Endothelial cell of umbilical vein (primary cell): ENCODE measurements around the gene BACH2. TPM values are rescaled to one million over a fixed set of nuclear protein-coding genes. Genes with fewer than 3 reads are reported as not detected.

Experiments
- BruUV-seq: library from RNA; stranded (reverse); fragments of 400-500 nt; replicated peaks from 2 replicates; lab custom pipeline; 2021; lab: Mats Ljungman, UMichigan
- CTCF ChIA-PET: fragments of 300-600, 350-600 bp; sonication (Branson Sonifier 250); formaldehyde crosslinking; loops from one replicate; lab custom pipeline; 2021; ENCODE audit warnings: antibody characterized with exemption, inconsistent platforms; lab: Charles Lee
- POLR2A ChIA-PET: fragments of 300-600, 350-600 bp; sonication (Branson Sonifier 250); formaldehyde crosslinking; loops from one replicate; lab custom pipeline; 2021; ENCODE audit warnings: antibody characterized with exemption, inconsistent platforms; lab: Charles Lee
- DNase-seq: peaks from one replicate; pipeline ENCODE4 v3.0.0-alpha.2; 2011; ENCODE audit warnings: low read depth, low spot score
- FAIRE-seq: peaks from 2 replicates; lab custom pipeline; 2011; peaks lifted over from hg19 to GRCh38; lab: Jason Lieb, UNC
- H2AFZ ChIP-seq: 2 replicates; pipeline ENCODE4 v1.6.0; 2012; ENCODE audit warnings: low read depth, low read length, control low read depth, inconsistent platforms
- H3K27ac ChIP-seq: 2 replicates; pipeline ENCODE4 v1.5.1; 2011; ENCODE audit warnings: low read depth, mild to moderate bottlenecking, control low read depth, low read length, moderate library complexity; ENCODE audit not compliant: insufficient read depth
- H3K27me3 ChIP-seq, 2 experiments: 2 replicates each; pipeline versions ENCODE4 v1.6.0 to v1.6.1; 2011; ENCODE audit warnings: low read length in 2 of 2, mixed read lengths in 1 of 2; ENCODE audit not compliant: control insufficient read depth in 2 of 2, insufficient read depth in 2 of 2
- H3K36me3 ChIP-seq, 2 experiments: 2 replicates in 1 of 2; 3 replicates in 1 of 2; pipeline ENCODE4 v1.5.1; 2011; ENCODE audit warnings: low read length in 2 of 2, mild to moderate bottlenecking in 1 of 2, moderate library complexity in 1 of 2; ENCODE audit not compliant: control insufficient read depth in 2 of 2, insufficient read depth in 2 of 2; ENCODE audit errors: extremely low read depth in 1 of 2
- H3K4me1 ChIP-seq: 3 replicates; pipeline ENCODE4 v1.5.1; 2011; ENCODE audit warnings: mild to moderate bottlenecking, low read length; ENCODE audit not compliant: control insufficient read depth, insufficient read depth; ENCODE audit errors: extremely low read depth
- H3K4me2 ChIP-seq: 2 replicates; pipeline ENCODE4 v1.6.1; 2011; ENCODE audit warnings: low read length, control low read depth, mixed read lengths; ENCODE audit not compliant: insufficient read depth
- H3K4me3 ChIP-seq, 3 experiments: fragments of 200-600 bp in 1 of 3; sonication (generic), shearing (Covaris generic) in 1 of 3; replicated peaks in 1 of 3; 2 replicates each; pipeline ENCODE4 v1.5.1; 2011 to 2016; ENCODE audit warnings: control low read depth in 3 of 3, low read length in 3 of 3, mild to moderate bottlenecking in 2 of 3, inconsistent platforms in 1 of 3, low read depth in 1 of 3, moderate library complexity in 1 of 3; ENCODE audit not compliant: insufficient read depth in 1 of 3
- H3K79me2 ChIP-seq: 2 replicates; pipeline ENCODE4 v1.6.0; 2012; ENCODE audit warnings: low read length, inconsistent platforms; ENCODE audit not compliant: control insufficient read depth, insufficient read depth
- H3K9ac ChIP-seq: replicated peaks from 2 replicates; pipeline ENCODE3; 2011; ENCODE audit warnings: low read length, control low read depth; ENCODE audit not compliant: insufficient read depth; ENCODE audit errors: extremely low read depth
- H3K9me1 ChIP-seq: replicated peaks from 3 replicates; pipeline ENCODE4 v1.6.0; 2011; ENCODE audit warnings: mild to moderate bottlenecking, low read length; ENCODE audit not compliant: control insufficient read depth, insufficient read depth; ENCODE audit errors: extremely low read depth
- H3K9me3 ChIP-seq: replicated peaks from 2 replicates; pipeline ENCODE4 v1.5.1; 2012; ENCODE audit warnings: low read length, inconsistent platforms; ENCODE audit not compliant: control insufficient read depth, insufficient read depth
- H4K20me1 ChIP-seq: replicated peaks from 2 replicates; pipeline ENCODE3; 2011; ENCODE audit warnings: mild to moderate bottlenecking, low read length; ENCODE audit not compliant: control insufficient read depth, insufficient read depth; ENCODE audit errors: extremely low read depth
- CTCF ChIP-seq, 2 donors: IDR thresholded peaks; 1 replicate in 1 of 2; 2 replicates in 1 of 2; pipeline ENCODE4 v1.5.1; 2011; ENCODE audit warnings: low read length in 2 of 2, mild to moderate bottlenecking in 2 of 2, moderate library complexity in 2 of 2, control low read depth in 1 of 2, inconsistent platforms in 1 of 2, low read depth in 1 of 2; ENCODE audit not compliant: insufficient read depth in 1 of 2; ENCODE audit errors: extremely low read depth in 1 of 2
- EZH2 ChIP-seq: IDR thresholded peaks from 2 replicates; pipeline ENCODE4 v1.6.1; 2012; ENCODE audit warnings: borderline replicate concordance, low read depth, mild to moderate bottlenecking, moderate library complexity, low read length, inconsistent platforms; ENCODE audit not compliant: severe bottlenecking
- FOS ChIP-seq: IDR thresholded peaks from 2 replicates; pipeline ENCODE4 v1.6.1; 2011; ENCODE audit warnings: mild to moderate bottlenecking, low read length, moderate library complexity, borderline replicate concordance; ENCODE audit not compliant: insufficient read depth
- GATA2 ChIP-seq: IDR thresholded peaks from 2 replicates; pipeline ENCODE4 v1.7.0; 2011; ENCODE audit warnings: low read depth, mild to moderate bottlenecking, moderate library complexity, mixed read lengths, low read length; ENCODE audit not compliant: insufficient read length, insufficient read depth
- JUN ChIP-seq: IDR thresholded peaks from 2 replicates; pipeline ENCODE4 v1.6.1; 2011; ENCODE audit warnings: borderline replicate concordance, low read depth; ENCODE audit not compliant: insufficient read length, insufficient read depth
- MAX ChIP-seq: IDR thresholded peaks from 2 replicates; pipeline ENCODE4 v1.6.1; 2011; ENCODE audit not compliant: insufficient read depth, insufficient read length
- MYC ChIP-seq: IDR thresholded peaks from one replicate; pipeline ENCODE4 v1.6.1; 2011; ENCODE audit warnings: mild to moderate bottlenecking, low read depth, low read length
- POLR2A ChIP-seq: IDR thresholded peaks from 2 replicates; pipeline ENCODE4 v1.6.1; 2012; ENCODE audit warnings: low read depth, mild to moderate bottlenecking, control low read depth, low read length
- POLR2AphosphoS5 ChIP-seq: IDR thresholded peaks from 2 replicates; pipeline ENCODE4 v1.6.1; 2012; ENCODE audit warnings: low read depth, mild to moderate bottlenecking, control low read depth, low read length, moderate library complexity; ENCODE audit not compliant: insufficient read depth
- dilution Hi-C: fragments of 300-500 bp; cut with MboI; formaldehyde crosslinking; loops from one replicate; pipeline ENCODE4 v1.15.0; 2019; ENCODE audit warnings: low sequenced_read_pairs; ENCODE audit not compliant: extremely low pct_ligation_motif_present
- intact Hi-C: fragments of 100-400 bp; cut with micrococcal nuclease; formaldehyde crosslinking; loops from one replicate; pipeline ENCODE4 v1.10.0; 2022
- polyA plus RNA-seq, 4 experiments: library from polyadenylated mRNA; depleted of rRNA in 3 of 4; stranded (reverse) in 3 of 4; unstranded in 1 of 4; fragments of >200 nt; gene quantifications; 2 replicates each; pipeline versions ENCODE4 v1.2.1 to v1.2.3, GENCODE V29; 2011 to 2012; ENCODE audit warnings: missing spikeins in 1 of 4
- total RNA-seq: library from RNA; stranded (reverse); gene quantifications from 2 replicates; pipeline ENCODE4 v1.2.3, GENCODE V29; 2021

BACH2 gene
- total and polyA plus RNA-seq, 2 donors (not counting 3 experiments of a cell fraction or from before 2014, with no cell fraction given) = 1.7 to 5.6 TPM

- no peaks in the 10 kb centered on the region for H3K9me3 ChIP-seq
- peaks cover 1 to 3% of the 10 kb centered on the region in 2 experiments for H3K27me3 ChIP-seq
- DNase-seq = no peak
- intact Hi-C loops (no loop called here), dilution Hi-C loops (no loop called here)
- H3K4me2 ChIP-seq = no peak overlapping the region
- BruUV-seq = no TSS peak
- H4K20me1 ChIP-seq = no peaks in the 10 kb centered on the region
- no peak for TF ChIP-seq MAX
- TF ChIP-seq JUN = no peak
- no peak for TF ChIP-seq CTCF (IDR thresholded peaks at IDR 0.05; ENCODE audit: extremely low read depth in 1 of 2, insufficient read depth in 1 of 2, low read depth in 1 of 2, low read length in 2 of 2)
- no peak for TF ChIP-seq POLR2A
- no peak for TF ChIP-seq FOS
- no peak for TF ChIP-seq GATA2
- no peak for TF ChIP-seq MYC
- no peak for TF ChIP-seq EZH2
- TF ChIP-seq POLR2AphosphoS5 = no peak
- H3K9me1 ChIP-seq = no peaks in the 10 kb centered on the region
- no peaks in the 10 kb centered on the region for H3K4me1 ChIP-seq
- H3K79me2 ChIP-seq = no peaks in the 10 kb centered on the region
- FAIRE-seq = no peak
- H3K9ac ChIP-seq = no peak overlapping the region
- H3K27ac ChIP-seq = no peak overlapping the region
- POLR2A ChIA-PET = no interaction called here
- CTCF ChIA-PET = no interaction called here
- no peak overlapping the region for H2AFZ ChIP-seq
- no peak overlapping the region for H3K4me3 ChIP-seq
- no peaks in the 10 kb centered on the region for H3K36me3 ChIP-seq
These were observed 149.6 kb downstream of the BACH2 start for GRCh38 chr6:90146921-90147649.
